ENCODE data around the gene PMCH. TPM values are rescaled to one million over a fixed set of nuclear protein-coding genes. Genes with fewer than 3 reads are reported as not detected.
"Not testable (repeated sequence)": the region's sequence is repeated elsewhere in the genome, so short reads cannot be mapped to it uniquely, and the experiment has no call there.

PMCH gene, protein sequence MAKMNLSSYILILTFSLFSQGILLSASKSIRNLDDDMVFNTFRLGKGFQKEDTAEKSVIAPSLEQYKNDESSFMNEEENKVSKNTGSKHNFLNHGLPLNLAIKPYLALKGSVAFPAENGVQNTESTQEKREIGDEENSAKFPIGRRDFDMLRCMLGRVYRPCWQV
- not detected for total RNA-seq

DNA sequence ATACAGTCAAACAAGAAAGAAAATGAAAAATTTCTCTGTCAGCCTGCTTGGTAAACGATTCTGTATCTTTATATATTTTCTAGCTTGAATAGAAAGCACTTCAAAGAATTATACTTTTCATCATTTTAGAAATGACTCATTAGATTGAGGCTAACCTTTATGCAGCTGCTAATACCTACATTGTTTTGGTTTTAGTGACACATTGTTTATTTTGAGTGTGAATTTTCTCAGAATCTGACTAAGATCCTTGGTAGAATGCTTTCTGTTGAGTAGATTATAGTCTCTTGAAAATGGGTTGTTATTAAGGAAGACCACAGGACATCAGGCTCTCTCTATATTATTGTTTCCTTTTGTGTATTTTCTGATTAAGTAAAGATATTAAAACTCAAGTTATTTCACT, at the start of gene PMCH:
Gene PMCH, minus strand, starts transcription at position 45 of the 400 bp plus-strand sequence. CDS start 63 bp downstream, outside the sequence.
- no peak for TF ChIP-seq POLR2A (IDR thresholded peaks at IDR 0.05)
- TF ChIP-seq, protein P1, sequence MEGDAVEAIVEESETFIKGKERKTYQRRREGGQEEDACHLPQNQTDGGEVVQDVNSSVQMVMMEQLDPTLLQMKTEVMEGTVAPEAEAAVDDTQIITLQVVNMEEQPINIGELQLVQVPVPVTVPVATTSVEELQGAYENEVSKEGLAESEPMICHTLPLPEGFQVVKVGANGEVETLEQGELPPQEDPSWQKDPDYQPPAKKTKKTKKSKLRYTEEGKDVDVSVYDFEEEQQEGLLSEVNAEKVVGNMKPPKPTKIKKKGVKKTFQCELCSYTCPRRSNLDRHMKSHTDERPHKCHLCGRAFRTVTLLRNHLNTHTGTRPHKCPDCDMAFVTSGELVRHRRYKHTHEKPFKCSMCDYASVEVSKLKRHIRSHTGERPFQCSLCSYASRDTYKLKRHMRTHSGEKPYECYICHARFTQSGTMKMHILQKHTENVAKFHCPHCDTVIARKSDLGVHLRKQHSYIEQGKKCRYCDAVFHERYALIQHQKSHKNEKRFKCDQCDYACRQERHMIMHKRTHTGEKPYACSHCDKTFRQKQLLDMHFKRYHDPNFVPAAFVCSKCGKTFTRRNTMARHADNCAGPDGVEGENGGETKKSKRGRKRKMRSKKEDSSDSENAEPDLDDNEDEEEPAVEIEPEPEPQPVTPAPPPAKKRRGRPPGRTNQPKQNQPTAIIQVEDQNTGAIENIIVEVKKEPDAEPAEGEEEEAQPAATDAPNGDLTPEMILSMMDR (IDR thresholded peaks at IDR 0.05): no peak
- WGBS, 2 donors: 78 to 86% methylated on average over 1 of the region's 1 CpG
- no peak within 1 kb of the TSS for H3K4me3 ChIP-seq (ENCODE audit: low read depth, poor library complexity, severe bottlenecking)
- no peak for DNase-seq (ENCODE audit: low spot score in 2 of 2)
- intact Hi-C loops (cut with DNase I; ENCODE audit: low total_unique reads): no loop called here

DNA sequence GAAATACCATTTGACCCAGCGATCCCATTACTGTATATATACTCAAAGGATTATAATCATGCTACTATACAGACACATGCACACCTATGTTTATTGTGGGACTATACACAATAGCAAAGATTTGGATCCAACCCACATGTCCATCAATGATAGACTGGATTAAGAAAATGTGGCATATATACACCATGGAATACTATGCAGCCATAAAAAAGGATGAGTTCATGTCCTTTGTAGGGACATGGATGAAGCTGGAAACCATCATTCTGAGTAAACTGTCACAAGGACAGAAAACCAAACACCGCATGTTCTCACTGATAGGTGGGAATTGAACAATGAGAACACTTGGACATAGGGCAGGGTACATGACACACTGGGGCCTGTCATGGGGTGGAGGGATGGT, 43.2 kb upstream of the PMCH start:
- DNase-seq (ENCODE audit: low spot score in 2 of 2); intact Hi-C loops (cut with DNase I; ENCODE audit: low total_unique reads); H3K4me3 ChIP-seq (ENCODE audit: low read depth, poor library complexity, severe bottlenecking): not testable (repeated sequence)
- WGBS, 2 donors: 97 to 100% methylated on average over 2 of the region's 2 CpGs

DNA sequence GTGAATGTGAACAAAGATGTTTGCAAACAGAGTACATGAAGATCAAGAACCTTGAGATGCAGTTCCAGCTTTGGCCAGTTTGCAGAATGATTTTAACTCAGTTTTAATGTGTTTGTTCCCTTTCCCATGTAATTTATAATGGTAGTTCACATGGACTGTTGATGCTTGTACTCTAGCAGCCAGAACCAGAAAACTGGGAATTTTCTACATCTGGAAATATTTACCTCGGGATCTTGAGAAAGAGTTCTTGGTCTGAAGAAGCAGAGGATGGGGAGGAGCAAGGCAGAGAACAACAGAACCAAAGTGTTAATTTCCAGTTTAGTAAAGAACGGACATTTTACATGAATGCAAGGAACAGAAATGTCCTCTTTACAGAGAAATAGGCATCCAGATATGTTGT, 37.0 kb upstream of the PMCH start:
- no peak for DNase-seq (ENCODE audit: low spot score in 2 of 2)
- WGBS, 2 donors: 65 to 69% methylated on average over 2 of the region's 2 CpGs
- H3K4me3 ChIP-seq (ENCODE audit: low read depth, poor library complexity, severe bottlenecking): no peak overlapping the region
- no peak for TF ChIP-seq POLR2A (IDR thresholded peaks at IDR 0.05)
- TF ChIP-seq, protein P1 (IDR thresholded peaks at IDR 0.05): no peak
- intact Hi-C loops (cut with DNase I; ENCODE audit: low total_unique reads): no loop called here

DNA sequence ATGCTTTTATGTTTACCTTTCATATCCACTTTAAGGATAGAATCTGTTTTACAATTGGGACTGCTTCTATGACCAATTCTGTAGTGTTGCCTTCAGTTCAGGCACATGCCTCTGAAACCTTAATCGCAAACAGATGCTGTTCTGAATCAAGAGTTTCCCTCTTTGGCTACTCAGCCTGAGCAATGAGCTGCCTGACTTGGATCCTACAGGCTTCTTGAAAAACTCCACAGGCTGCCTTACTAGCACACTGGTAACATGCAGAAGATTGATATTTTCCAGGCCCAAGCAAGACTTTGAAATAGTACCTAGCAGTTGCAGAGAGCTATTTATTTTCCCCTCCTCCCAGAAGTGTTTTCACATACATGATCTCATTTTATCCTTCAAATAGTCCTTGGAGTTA, 34.8 kb upstream of the PMCH start:
- intact Hi-C loops (cut with DNase I; ENCODE audit: low total_unique reads): no loop called here
- H3K4me3 ChIP-seq (ENCODE audit: low read depth, poor library complexity, severe bottlenecking): no peak overlapping the region
- DNase-seq (ENCODE audit: low spot score in 2 of 2): peak in 1 of 2 donors; percentile 32
- WGBS, 2 donors: 70 to 74% methylated on average over 1 of the region's 1 CpG
- TF ChIP-seq POLR2A (IDR thresholded peaks at IDR 0.05): no peak
- TF ChIP-seq, protein P1 (IDR thresholded peaks at IDR 0.05): no peak

DNA sequence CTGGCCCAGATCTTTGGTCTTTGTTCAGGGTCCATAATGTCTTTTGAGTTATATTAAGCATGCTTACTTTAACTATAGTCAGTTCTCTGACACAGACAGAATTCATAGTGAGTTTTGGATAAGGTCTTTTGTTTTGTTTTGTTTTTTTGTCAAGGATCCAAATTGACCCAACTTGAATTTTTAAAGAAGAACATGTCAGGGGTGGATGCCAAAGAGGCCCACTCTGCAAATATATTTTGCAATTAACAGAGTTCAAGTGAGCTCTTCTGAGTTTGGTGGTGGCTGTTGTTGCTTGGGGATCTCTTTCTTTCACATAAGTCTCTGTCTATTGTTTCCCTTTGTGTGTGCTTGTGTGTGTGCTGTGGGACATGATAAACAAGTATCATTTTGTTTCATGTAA, 34.4 kb upstream of the PMCH start:
- DNase-seq (ENCODE audit: low spot score in 2 of 2): no peak
- no peak for TF ChIP-seq POLR2A (IDR thresholded peaks at IDR 0.05)
- TF ChIP-seq, protein P1 (IDR thresholded peaks at IDR 0.05): no peak
- intact Hi-C loops (cut with DNase I; ENCODE audit: low total_unique reads): no loop called here

DNA sequence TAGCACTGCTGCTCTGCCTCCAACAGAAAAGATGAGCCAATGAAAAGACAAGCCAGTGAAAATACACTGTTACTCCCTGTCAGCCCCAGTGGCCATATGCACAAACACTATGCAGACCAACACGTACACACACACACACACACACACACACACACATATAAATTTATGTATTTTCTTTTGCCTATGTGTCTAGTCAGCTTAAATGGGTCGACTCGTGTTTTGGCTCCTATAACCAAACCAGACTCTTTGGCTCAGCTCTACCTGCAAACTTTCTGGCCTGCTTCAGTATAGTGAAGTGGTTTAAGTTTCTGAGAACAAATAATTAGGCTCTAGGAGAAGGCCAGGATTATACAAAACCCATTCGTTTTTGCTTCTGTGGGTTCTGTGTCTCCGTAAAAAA, 30.3 kb upstream of the PMCH start:
- H3K4me3 ChIP-seq (ENCODE audit: low read depth, poor library complexity, severe bottlenecking): no peak overlapping the region
- WGBS, 2 donors: 78% methylated on average over 5 of the region's 5 CpGs
- intact Hi-C loops (cut with DNase I; ENCODE audit: low total_unique reads): no loop called here
- TF ChIP-seq POLR2A (IDR thresholded peaks at IDR 0.05): no peak
- TF ChIP-seq, protein P1 (IDR thresholded peaks at IDR 0.05): no peak
- no peak for DNase-seq (ENCODE audit: low spot score in 2 of 2)

More for the DNA sequence above, 34.4 kb upstream of the PMCH start:
- no peak overlapping the region for H3K4me3 ChIP-seq (ENCODE audit: low read depth, poor library complexity, severe bottlenecking)
